K562 (cell line): Measurements from ENCODE around the gene COQ5. TPM values are rescaled to one million over a fixed set of nuclear protein-coding genes. Genes with fewer than 3 reads are reported as not detected.
A peak's percentile ranks its signal among the peaks of the same experiment; 100 is the strongest.

Experiments
- ATAC-seq: fragments of 200-7000 bp; cut with Tn5 transposase; 3 replicates; pipeline ENCODE4 v1.9.1; 2020; ENCODE audit warnings: moderate library complexity
- BruUV-seq: library from RNA; stranded (reverse); fragments of 400-500 nt; replicated peaks from 2 replicates; lab custom pipeline; 2021; lab: Mats Ljungman, UMichigan
- CTCF ChIA-PET: fragments of 300-600 bp; formaldehyde crosslinking; extraction: SDS; loops from one replicate; lab custom pipeline; 2021; ENCODE audit warnings: low intra/inter-chr PET ratio; lab: Yijun Ruan, JAX
- POLR2A ChIA-PET: fragments of 300-600, 350-650 bp; sonication (Branson Sonifier 250); formaldehyde crosslinking; extraction: SDS; loops from one replicate; lab custom pipeline; 2021; ENCODE audit warnings: antibody characterized with exemption, inconsistent platforms; lab: Yijun Ruan, JAX
- DNase-seq, 4 experiments: peaks; one replicate each; pipeline versions ENCODE4 v3.0.0 to v3.0.0-alpha.2; 2011 to 2018; ENCODE audit warnings: low spot score in 3 of 4, mixed read lengths in 3 of 4; ENCODE audit errors: extremely low read depth in 1 of 4
- FAIRE-seq: peaks from 2 replicates; lab custom pipeline; 2011; peaks lifted over from hg19 to GRCh38; lab: Jason Lieb, UNC
- H2AFZ ChIP-seq: 2 replicates; pipeline ENCODE4 v1.6.0; 2011; ENCODE audit warnings: low read depth, low read length, control low read depth, inconsistent platforms
- H3K27ac ChIP-seq: fragments of 200-600 bp; 3 replicates; pipeline ENCODE4 v1.8.0; 2011; ENCODE audit warnings: low read depth, mild to moderate bottlenecking, control low read depth, inconsistent platforms, low read length, moderate library complexity, mixed read lengths; ENCODE audit errors: extremely low read depth
- H3K27me3 ChIP-seq, 2 experiments: fragments of 300-600 bp in 1 of 2; 2 replicates in 1 of 2; 3 replicates in 1 of 2; pipeline versions ENCODE4 v1.6.0 to v1.8.0; 2011; ENCODE audit warnings: inconsistent platforms in 2 of 2, low read length in 2 of 2, mild to moderate bottlenecking in 1 of 2, mixed read lengths in 1 of 2, moderate library complexity in 1 of 2; ENCODE audit not compliant: control insufficient read depth in 2 of 2, insufficient read depth in 2 of 2
- H3K36me3 ChIP-seq: fragments of 300-600 bp; 3 replicates; pipeline ENCODE4 v1.8.0; 2011; ENCODE audit warnings: mild to moderate bottlenecking, low read length, inconsistent platforms; ENCODE audit not compliant: control insufficient read depth, insufficient read depth
- H3K4me1 ChIP-seq, 2 experiments: fragments of 200-600 bp in 1 of 2; replicated peaks in 1 of 2; 2 replicates in 1 of 2; 3 replicates in 1 of 2; pipeline versions ENCODE4 v1.5.1 to v1.8.0; 2011; ENCODE audit warnings: inconsistent platforms in 2 of 2, low read length in 2 of 2, mild to moderate bottlenecking in 1 of 2, mixed read lengths in 1 of 2, moderate library complexity in 1 of 2; ENCODE audit not compliant: control insufficient read depth in 2 of 2, insufficient read depth in 2 of 2
- H3K4me2 ChIP-seq: 2 replicates; pipeline ENCODE4 v1.6.1; 2011; ENCODE audit warnings: low read length, control low read depth, inconsistent platforms, mixed read lengths; ENCODE audit not compliant: insufficient read depth
- H3K4me3 ChIP-seq: fragments of 200-600 bp; sonication (generic), shearing (Covaris generic); 2 replicates; pipeline ENCODE4 v1.5.1; 2016; ENCODE audit warnings: control low read depth, inconsistent platforms
- H3K79me2 ChIP-seq: fragments of 200-600 bp; 3 replicates; pipeline ENCODE4 v1.8.0; 2011; ENCODE audit warnings: low read length, inconsistent platforms; ENCODE audit not compliant: control insufficient read depth, insufficient read depth
- H3K9ac ChIP-seq, 2 experiments: 2 replicates each; pipeline versions ENCODE4 v1.6.0 to v1.6.1; 2011; ENCODE audit warnings: low read depth in 2 of 2, low read length in 2 of 2, control low read depth in 1 of 2, inconsistent platforms in 1 of 2, mild to moderate bottlenecking in 1 of 2, mixed read lengths in 1 of 2; ENCODE audit not compliant: insufficient read depth in 1 of 2
- H3K9me1 ChIP-seq: one replicate; pipeline ENCODE4 v1.6.0; 2011; ENCODE audit warnings: inconsistent platforms, mild to moderate bottlenecking, low read length, moderate library complexity; ENCODE audit not compliant: control insufficient read depth, insufficient read depth
- H3K9me3 ChIP-seq: replicated peaks from 2 replicates; pipeline ENCODE4 v1.5.1; 2011; ENCODE audit warnings: low read depth, low read length, inconsistent platforms; ENCODE audit not compliant: control insufficient read depth, insufficient read depth
- H4K20me1 ChIP-seq: replicated peaks from 2 replicates; pipeline ENCODE4 v1.6.1; 2011; ENCODE audit warnings: low read length, inconsistent platforms, mixed read lengths; ENCODE audit not compliant: control insufficient read depth, insufficient read depth
- BRD9 ChIP-seq: fragments of 450-650 bp; IDR thresholded peaks from 2 replicates; pipeline ENCODE4 v1.6.1; 2018; ENCODE audit warnings: low read depth; ENCODE audit not compliant: partially characterized antibody
- ETV1 ChIP-seq: fragments of 450-650 bp; conservative IDR thresholded peaks from 2 replicates; pipeline ENCODE4 v1.6.1; 2016; ENCODE audit warnings: missing genetic modification characterization, control low read depth, low read depth, missing compliant biosample characterization
- HIVEP1 ChIP-seq: fragments of 250-450 bp; sonication (Bioruptor Pico); IDR thresholded peaks from 2 replicates; pipeline ENCODE4 v1.4.0; 2020; ENCODE audit warnings: mild to moderate bottlenecking
- MCM5 ChIP-seq: fragments of 450-650 bp; IDR thresholded peaks from 2 replicates; pipeline ENCODE4 v1.6.1; 2016; ENCODE audit warnings: low read depth
- NFE2 ChIP-seq: IDR thresholded peaks from 2 replicates; pipeline ENCODE4 v1.6.1; 2014; ENCODE audit warnings: antibody characterized with exemption, low read depth
- PKNOX1 ChIP-seq: fragments of 450-650 bp; IDR thresholded peaks from 2 replicates; pipeline ENCODE4 v1.6.1; 2016
- PRDM10 ChIP-seq: fragments of 450-650 bp; IDR thresholded peaks from 2 replicates; pipeline ENCODE4 v1.6.1; 2018; ENCODE audit not compliant: partially characterized antibody
- RAD21 ChIP-seq, 2 experiments: fragments of 250-450 bp in 1 of 2; fragments of 450-650 bp in 1 of 2; sonication (Bioruptor Pico) in 1 of 2; formaldehyde crosslinking in 1 of 2; IDR thresholded peaks in 1 of 2; conservative IDR thresholded peaks in 1 of 2; 2 replicates each; pipeline versions ENCODE4 v1.4.0 to v1.8.0; 2020 to 2022; ENCODE audit warnings: mild to moderate bottlenecking in 2 of 2, moderate library complexity in 1 of 2
- SMARCA5 ChIP-seq: fragments of 450-650 bp; IDR thresholded peaks from 2 replicates; pipeline ENCODE4 v1.6.1; 2016
- SP1 ChIP-seq: sonication (generic); formaldehyde crosslinking; IDR thresholded peaks from 2 replicates; pipeline ENCODE4 v1.8.1; 2022; ENCODE audit warnings: mild to moderate bottlenecking, missing genetic modification reagents
- THRB ChIP-seq: fragments of 450-650 bp; formaldehyde crosslinking; conservative IDR thresholded peaks from 2 replicates; pipeline ENCODE4 v1.4.0; 2022; ENCODE audit warnings: mild to moderate bottlenecking, missing genetic modification characterization
- VEZF1 ChIP-seq: fragments of 200-800 bp; sonication (Bioruptor generic); IDR thresholded peaks from 2 replicates; pipeline ENCODE4 v1.6.1; 2017; ENCODE audit warnings: missing genetic modification characterization, missing compliant biosample characterization
- ZBTB5 ChIP-seq: fragments of 450-650 bp; IDR thresholded peaks from 2 replicates; pipeline ENCODE4 v1.6.1; 2017; ENCODE audit warnings: antibody characterized with exemption
- WGBS: fragments of 100-300 bp; shearing (Covaris generic); methylation state at CpG from one replicate; pipeline ENCODE4 v1.1.6; 2016; ENCODE audit warnings: low coverage, mixed read lengths; ENCODE audit not compliant: insufficient coverage; ENCODE audit errors: missing lambda C conversion rate; 5-methylcytosine and 5-hydroxymethylcytosine counted together
- in situ Hi-C: fragments of 300-500 bp; cut with MboI; formaldehyde crosslinking; loops from 4 replicates; pipeline ENCODE4 v1.15.0; 2018; ENCODE audit warnings: inconsistent platforms, mixed read lengths
- intact Hi-C: fragments of 100-400 bp; cut with micrococcal nuclease; formaldehyde crosslinking; loops from 2 replicates; pipeline ENCODE4 v1.14.2; 2022
- polyA plus RNA-seq, 8 experiments: library from polyadenylated mRNA; depleted of rRNA in 4 of 8; stranded (reverse) in 5 of 8; unstranded in 3 of 8; fragments of >200 nt; fragmentation: Nextera tagmentation in 2 of 8; fragmentation: Illumina TruSeq in 1 of 8; extraction: Ambion mirVana in 2 of 8; extraction: Trizol in 1 of 8; gene quantifications; 2 replicates each; pipeline versions ENCODE4 v1.2.1 to v1.2.3, GENCODE V29; 2011 to 2014; ENCODE audit warnings: inconsistent platforms in 1 of 8, missing spikeins in 1 of 8
- total RNA-seq, 7 experiments: library from RNA; depleted of rRNA in 6 of 7; stranded (reverse); fragments of >200 nt in 6 of 7; fragmentation: Illumina TruSeq in 2 of 7; extraction: Trizol in 2 of 7; gene quantifications; 2 replicates each; pipeline versions ENCODE4 v1.2.1 to v1.2.3, GENCODE V29; 2011 to 2021; ENCODE audit warnings: low replicate concordance in 1 of 7

The COQ5 gene
- total and polyA plus RNA-seq, 9 of the 15 experiments (the other 6 are each of a cell fraction or from before 2014, with no cell fraction given), result 19.2 to 59.7 (median 30.4) TPM

GRCh38 chr12:120532701-120533238 lies 3.8 kb upstream of the COQ5 start:
- no peak for DNase-seq
- H2AFZ ChIP-seq, result peak overlapping the region; percentile 26; the same call in 1 of the 2 replicates
- TF ChIP-seq ZBTB5 (no peak), SP1 (CRISPR knock-in tag) (no peak), HIVEP1 (CRISPR knock-in tag) (no peak), THRB (CRISPR knock-in tag) (no peak), BRD9 (no peak), VEZF1 (CRISPR knock-in tag) (no peak), RAD21 (CRISPR knock-in tag; conservative IDR thresholded peaks at IDR 0.05 in 1 of 2, IDR thresholded peaks at IDR 0.05 in 1 of 2) (no peak), PRDM10 (peak; percentile 22), MCM5 (no peak), PKNOX1 (peak; percentile 55), ETV1 (tag) (no peak), NFE2 (no peak), SMARCA5 (no peak)

More at GRCh38 chr12:120532701-120533238, 3.8 kb upstream of the COQ5 start:
- 26% methylated on average over 4 of the region's 4 CpGs for WGBS
- Histone ChIP-seq H3K9me3 (no peaks in the 10 kb centered on the region), H3K4me3 (no peak overlapping the region), H3K27ac (no peak overlapping the region), H3K36me3 (peaks cover 21% of the 10 kb centered on the region), H3K27me3 (no peaks in the 10 kb centered on the region), H3K79me2 (peaks cover 46% of the 10 kb centered on the region), H3K9ac (no peak overlapping the region), H3K4me1 (peaks cover 20 to 23% of the 10 kb centered on the region in 2 experiments), H3K9me1 (no peaks in the 10 kb centered on the region), H4K20me1 (peaks cover 29% of the 10 kb centered on the region), H3K4me2 (no peak overlapping the region)
- in situ Hi-C loops, result no loop called here
- no peak for ATAC-seq
- no TSS peak for BruUV-seq
- no peak for FAIRE-seq
- CTCF ChIA-PET, result no interaction called here
- intact Hi-C loops, result no loop called here
- POLR2A ChIA-PET, result interaction anchor here (0.8 kb wide), 1 partner anchor 11 kb away, joined by 4 read pairs; no protein-coding TSS in a partner anchor
